Measurements from ENCODE around the gene SCAPER.
A peak's percentile ranks its signal among the peaks of the same experiment; 100 is the strongest.
"Not testable (repeated sequence)": the region's sequence is repeated elsewhere in the genome, so short reads cannot be mapped to it uniquely, and the experiment has no call there.

Gene SCAPER

DNA sequence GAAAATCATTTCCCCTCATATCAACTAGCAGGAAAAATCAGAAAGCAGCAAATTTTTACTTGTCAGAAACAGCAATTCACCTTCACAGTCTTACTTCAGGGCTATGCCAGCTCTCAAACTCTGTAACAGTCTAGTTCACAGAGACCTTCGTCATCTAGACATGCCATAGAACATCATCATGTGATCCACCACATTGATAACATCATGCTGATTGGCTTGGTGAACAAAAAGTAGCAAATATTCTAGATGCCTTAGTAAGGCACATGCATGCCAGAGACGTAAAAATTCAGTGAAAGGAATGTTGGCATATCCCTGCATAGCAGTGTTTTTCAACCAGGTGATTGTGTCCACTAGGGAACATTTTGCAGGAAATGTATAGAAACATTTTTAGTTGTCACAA is 8.6 kb upstream of the SCAPER start:
- TF ChIP-seq, protein P1, sequence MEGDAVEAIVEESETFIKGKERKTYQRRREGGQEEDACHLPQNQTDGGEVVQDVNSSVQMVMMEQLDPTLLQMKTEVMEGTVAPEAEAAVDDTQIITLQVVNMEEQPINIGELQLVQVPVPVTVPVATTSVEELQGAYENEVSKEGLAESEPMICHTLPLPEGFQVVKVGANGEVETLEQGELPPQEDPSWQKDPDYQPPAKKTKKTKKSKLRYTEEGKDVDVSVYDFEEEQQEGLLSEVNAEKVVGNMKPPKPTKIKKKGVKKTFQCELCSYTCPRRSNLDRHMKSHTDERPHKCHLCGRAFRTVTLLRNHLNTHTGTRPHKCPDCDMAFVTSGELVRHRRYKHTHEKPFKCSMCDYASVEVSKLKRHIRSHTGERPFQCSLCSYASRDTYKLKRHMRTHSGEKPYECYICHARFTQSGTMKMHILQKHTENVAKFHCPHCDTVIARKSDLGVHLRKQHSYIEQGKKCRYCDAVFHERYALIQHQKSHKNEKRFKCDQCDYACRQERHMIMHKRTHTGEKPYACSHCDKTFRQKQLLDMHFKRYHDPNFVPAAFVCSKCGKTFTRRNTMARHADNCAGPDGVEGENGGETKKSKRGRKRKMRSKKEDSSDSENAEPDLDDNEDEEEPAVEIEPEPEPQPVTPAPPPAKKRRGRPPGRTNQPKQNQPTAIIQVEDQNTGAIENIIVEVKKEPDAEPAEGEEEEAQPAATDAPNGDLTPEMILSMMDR (IDR thresholded peaks at IDR 0.05; ENCODE audit: low read length, missing control alignments): no peak
- no peak for DNase-seq (ENCODE audit: low read depth)
- no peak overlapping the region for H3K4me3 ChIP-seq (replicated peaks; ENCODE audit: low read depth, low read length)

DNA sequence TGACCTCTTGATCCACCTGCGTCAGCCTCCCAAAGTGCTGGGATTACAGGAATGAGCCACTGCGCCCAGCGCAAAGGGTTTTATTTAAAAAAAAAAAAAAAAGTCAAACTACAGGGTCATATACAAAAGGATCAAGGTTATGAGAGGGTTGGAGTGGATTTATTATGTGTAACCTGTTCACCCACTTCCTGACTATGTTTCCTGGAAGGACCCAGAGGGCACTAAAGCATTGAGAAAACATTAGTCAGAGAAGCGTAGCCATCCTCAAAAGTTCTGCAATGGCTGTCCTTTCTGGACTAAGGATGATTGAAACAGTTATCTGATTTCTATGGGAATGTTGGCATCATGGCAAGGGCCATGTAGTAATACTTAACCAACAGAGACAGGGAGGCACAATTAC is 7.3 kb upstream of the SCAPER start:
- no peak overlapping the region for H3K4me3 ChIP-seq (replicated peaks; ENCODE audit: low read depth, low read length)
- DNase-seq (ENCODE audit: low read depth): no peak
- TF ChIP-seq, protein P1 (IDR thresholded peaks at IDR 0.05; ENCODE audit: low read length, missing control alignments): no peak

DNA sequence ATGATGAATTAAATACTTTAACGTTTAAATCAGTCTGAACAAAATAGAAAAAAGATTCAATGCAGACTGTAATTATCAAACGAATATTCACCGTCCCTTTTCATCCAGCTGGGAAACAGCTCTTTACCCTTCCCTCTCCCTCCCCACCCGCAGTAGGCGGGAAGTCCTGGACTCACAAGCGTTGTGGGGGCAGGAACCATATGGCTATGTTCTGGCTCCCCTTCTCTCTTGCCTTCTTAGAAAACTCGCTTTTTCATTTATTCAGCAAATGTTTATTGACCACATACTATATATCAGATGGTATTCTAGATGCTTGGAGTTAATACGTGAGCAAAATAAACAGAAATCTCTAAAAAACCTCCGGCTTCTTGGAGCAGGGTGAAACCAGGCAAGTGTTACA is 715 bp upstream of the SCAPER start:
- TF ChIP-seq, protein P1 (IDR thresholded peaks at IDR 0.05; ENCODE audit: low read length, missing control alignments): no peak
- peak overlapping the region; percentile 85 for H3K4me3 ChIP-seq (replicated peaks; ENCODE audit: low read depth, low read length)
- no peak for DNase-seq (ENCODE audit: low read depth)

DNA sequence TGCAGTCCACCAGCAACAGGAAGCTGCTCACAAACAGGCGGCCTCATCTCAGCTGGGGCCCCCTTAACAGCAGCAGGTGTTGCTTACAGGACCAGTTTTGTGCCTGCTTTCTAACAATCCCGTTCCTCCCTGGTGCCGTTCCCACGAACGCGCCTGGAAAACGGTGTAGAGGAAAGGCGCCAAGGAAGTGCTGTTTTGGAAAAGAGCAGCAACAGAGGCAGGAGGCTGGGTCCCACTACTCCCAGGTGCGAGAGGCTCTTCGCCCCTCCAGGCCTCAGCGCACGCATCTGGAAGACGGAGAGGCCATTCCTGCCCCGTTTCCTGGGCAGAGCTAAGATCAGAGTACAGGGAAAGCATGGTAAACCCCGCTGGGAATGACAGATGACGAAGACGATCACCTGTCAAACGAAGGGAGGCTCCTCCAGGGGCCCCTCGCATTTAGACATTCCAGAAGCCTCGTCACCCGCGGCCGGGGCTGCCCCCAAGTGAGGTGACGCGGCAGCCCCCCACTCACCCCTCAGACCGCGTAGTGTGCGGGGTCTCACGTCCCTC is 603 bp downstream of the SCAPER start:
- peak overlapping the region; percentile 85 for H3K4me3 ChIP-seq (replicated peaks; ENCODE audit: low read depth, low read length)
- TF ChIP-seq, protein P1 (IDR thresholded peaks at IDR 0.05; ENCODE audit: low read length, missing control alignments): no peak
- no peak for DNase-seq (ENCODE audit: low read depth)

DNA sequence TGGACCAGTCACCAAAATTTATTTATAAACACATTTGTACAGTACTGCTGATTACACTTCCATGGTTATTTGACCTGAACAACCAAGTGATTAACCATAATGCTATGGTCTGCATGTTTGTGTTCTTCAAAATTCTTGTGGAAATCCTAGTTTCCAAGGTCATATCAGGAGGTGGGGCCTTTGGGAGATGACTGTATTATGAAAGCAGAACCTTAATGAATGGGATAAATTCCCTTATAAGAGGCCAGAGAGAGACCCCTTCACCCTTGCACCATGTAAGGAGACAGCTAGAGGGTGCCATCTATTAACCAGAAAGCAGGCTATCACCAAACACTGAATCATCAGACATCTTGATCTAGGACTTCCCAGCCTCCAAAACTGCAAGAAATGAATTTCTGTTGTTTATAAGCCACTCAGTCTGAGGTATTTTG is 1.9 kb downstream of the SCAPER start:
- DNase-seq (ENCODE audit: low read depth): peak; percentile 49
- TF ChIP-seq, protein P1 (IDR thresholded peaks at IDR 0.05; ENCODE audit: low read length, missing control alignments): peak; percentile 36
- H3K4me3 ChIP-seq (replicated peaks; ENCODE audit: low read depth, low read length): no peak overlapping the region

DNA sequence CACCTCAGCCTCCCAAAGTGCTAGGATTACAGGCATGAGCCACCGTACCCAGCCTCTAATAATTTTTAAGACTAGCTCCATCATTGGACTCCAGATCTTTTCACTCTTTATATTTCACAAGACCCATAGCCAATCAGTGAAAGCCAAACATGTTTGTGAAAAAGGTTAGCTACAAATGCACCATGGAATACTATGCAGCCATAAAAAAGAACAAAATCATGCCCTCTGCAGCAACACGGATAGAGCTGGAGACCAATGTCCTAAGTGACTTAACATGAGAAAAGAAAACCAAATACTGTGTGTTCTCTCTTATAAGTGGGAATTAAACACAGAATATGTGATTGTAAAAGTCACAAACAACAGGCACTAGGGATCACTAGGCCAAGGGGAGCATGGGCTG is 3.2 kb downstream of the SCAPER start:
- H3K4me3 ChIP-seq (replicated peaks; ENCODE audit: low read depth, low read length): no peak overlapping the region
- TF ChIP-seq, protein P1 (IDR thresholded peaks at IDR 0.05; ENCODE audit: low read length, missing control alignments): no peak
- no peak for DNase-seq (ENCODE audit: low read depth)

DNA sequence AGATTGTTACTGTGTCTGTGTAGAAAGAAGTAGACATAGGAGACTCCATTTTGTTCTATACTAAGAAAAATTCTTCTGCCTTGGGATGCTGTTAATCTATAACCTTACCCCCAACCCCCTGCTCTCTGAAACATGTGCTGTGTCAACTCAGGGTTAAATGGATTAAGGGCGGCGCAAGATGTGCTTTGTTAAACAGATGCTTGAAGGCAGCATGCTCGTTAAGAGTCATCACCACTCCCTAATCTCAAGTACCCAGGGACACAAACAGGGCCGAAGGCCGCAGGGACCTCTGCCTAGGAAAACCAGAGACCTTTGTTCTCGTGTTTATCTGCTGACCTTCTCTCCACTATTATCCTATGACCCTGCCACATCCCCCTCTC is 5.2 kb downstream of the SCAPER start:
- not testable (repeated sequence) for DNase-seq (ENCODE audit: low read depth); H3K4me3 ChIP-seq (replicated peaks; ENCODE audit: low read depth, low read length)

DNA sequence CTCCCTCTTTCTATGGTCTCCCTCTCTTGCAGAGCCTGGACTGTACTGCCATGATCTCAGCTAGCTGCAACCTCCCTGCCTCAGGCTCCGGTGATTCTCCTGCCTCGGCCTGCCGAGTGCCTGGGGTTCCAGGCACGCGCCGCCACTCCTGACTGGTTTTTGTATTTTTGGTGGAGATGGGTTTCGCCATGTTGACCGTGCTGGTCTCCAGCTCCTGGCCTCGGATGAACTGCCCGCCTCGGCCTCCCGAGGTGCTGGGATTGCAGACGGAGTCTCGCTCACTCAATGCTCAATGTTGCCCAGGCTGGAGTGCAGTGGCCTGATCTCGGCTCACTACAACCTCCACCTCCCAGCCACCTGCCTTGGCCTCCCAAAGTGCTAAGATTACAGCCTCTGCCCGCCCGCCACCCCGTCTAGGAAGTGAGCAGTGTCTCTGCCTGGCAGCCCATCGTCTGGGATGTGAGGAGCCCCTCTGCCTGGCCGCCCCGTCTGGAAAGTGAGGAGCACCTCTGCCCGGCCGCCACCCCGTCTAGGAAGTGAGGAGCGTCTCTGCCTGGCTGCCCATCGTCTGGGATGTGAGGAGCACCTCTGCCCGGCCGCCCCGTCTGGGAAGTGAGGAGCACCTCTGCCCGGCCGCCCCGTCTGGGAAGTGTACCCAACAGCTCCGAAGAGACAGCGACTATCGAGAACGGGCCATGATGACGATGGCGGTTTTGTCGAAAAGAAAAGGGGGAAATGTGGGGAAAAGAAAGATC is 5.8 kb downstream of the SCAPER start:
- H3K4me3 ChIP-seq (replicated peaks; ENCODE audit: low read depth, low read length); DNase-seq (ENCODE audit: low read depth): not testable (repeated sequence)

Data from fibroblast of pulmonary artery (primary cell).